Psoas muscle (tissue), 8 donors: ENCODE data around the gene FRS2. TPM values are rescaled to one million over a fixed set of nuclear protein-coding genes. Genes with fewer than 3 reads are reported as not detected.

Experiments used
- ATAC-seq, 4 donors: fragments of 200-7000 bp; cut with Tn5 transposase; one replicate each; pipeline ENCODE4 v1.9.1; 2020; ENCODE audit warnings: moderate library complexity in 3 of 4, mild to moderate bottlenecking in 2 of 4
- DNase-seq, 2 donors: peaks; one replicate each; pipeline ENCODE4 v3.0.0-alpha.2; 2020
- H3K27ac ChIP-seq: fragments of 200-600 bp; one replicate; pipeline ENCODE4 v1.8.0; 2022
- H3K27me3 ChIP-seq, 3 donors: fragments of 200-600 bp in 1 of 3; one replicate each; pipeline versions ENCODE4 v1.6.1 to v1.8.0; 2013 to 2022; ENCODE audit warnings: low read length in 2 of 3, mild to moderate bottlenecking in 2 of 3, moderate library complexity in 1 of 3; ENCODE audit not compliant: insufficient read depth in 3 of 3
- H3K36me3 ChIP-seq, 2 donors: fragments of 200-600 bp in 1 of 2; one replicate each; pipeline versions ENCODE4 v1.6.1 to v1.8.0; 2013 to 2022; ENCODE audit warnings: low read depth in 1 of 2, mild to moderate bottlenecking in 1 of 2, moderate library complexity in 1 of 2; ENCODE audit not compliant: insufficient read depth in 1 of 2
- H3K4me1 ChIP-seq: fragments of 200-600 bp; one replicate; pipeline ENCODE4 v1.8.0; 2022
- H3K4me3 ChIP-seq: fragments of 200-600 bp; one replicate; pipeline ENCODE4 v1.8.0; 2022; ENCODE audit warnings: mild to moderate bottlenecking
- H3K9me3 ChIP-seq: fragments of 200-600 bp; one replicate; pipeline ENCODE4 v1.8.0; 2022
- CTCF ChIP-seq: fragments of 200-600 bp; IDR thresholded peaks from one replicate; pipeline ENCODE4 v1.8.0; 2022; ENCODE audit warnings: antibody characterized with exemption
- WGBS, 3 donors: extraction: QIAGEN DNeasy Blood & Tissue Kit; methylation state at CpG; one replicate each; pipeline versions ENCODE4 v1.1.6 to v1.1.7; 2013; 5-methylcytosine and 5-hydroxymethylcytosine counted together
- intact Hi-C, 2 donors: fragments of 100-400 bp; cut with DNase I; formaldehyde crosslinking; loops; one replicate each; pipeline versions ENCODE4 v1.11.0 to v1.14.2; 2022
- polyA plus RNA-seq, 3 donors: library from polyadenylated mRNA; stranded (reverse); fragments of 200-250 nt; gene quantifications; one replicate each; pipeline ENCODE4 v1.2.3, GENCODE V29; 2013
- total RNA-seq, 4 donors: library from RNA; stranded (reverse); fragmentation: NEBNext Ultra II Directional in 2 of 4; extraction: Animal tissue kit (Norgen Biotek cat#: 25700) in 2 of 4; gene quantifications; one replicate each; pipeline versions ENCODE4 v1.2.1 to v1.2.4, GENCODE V29; 2021 to 2023
- donor health status: healthy with polysubstance abuse.
- donor health status: DM: no; HTN: no; CAD: no; lungs with moderate emphysema.
- donor health status: Bipolar disorder and iron deficiency.
- donor health status: healthy.
- donor health status: DM: yes; HTN: yes; CAD: no.
- donor health status: DM: no; HTN: no; CAD: no.
- donor health status: DM: no; HTN: no; CAD: no.
- donor health status: DM: yes; HTN: yes; CAD: no.

FRS2 gene
- total and polyA plus RNA-seq, 7 donors, result 3.6 to 18.9 (median 13.1) TPM

- H3K4me1 ChIP-seq, result peaks cover 20% of the 10 kb centered on the region
- no peak for DNase-seq
- 42 to 67% (median 56%) methylated on average over 1 of the region's 1 CpG for WGBS, 3 donors
- H3K36me3 ChIP-seq, result no peaks in the 10 kb centered on the region
- H3K9me3 ChIP-seq, result no peaks in the 10 kb centered on the region
- ATAC-seq, result no peak
- no peak overlapping the region for H3K27ac ChIP-seq
- intact Hi-C loops, result no loop called here
- TF ChIP-seq CTCF, result no peak
- no peak overlapping the region for H3K4me3 ChIP-seq
- no peaks in the 10 kb centered on the region for H3K27me3 ChIP-seq
Observed at GRCh38 chr12:69500631-69501030, 30.4 kb downstream of the FRS2 start.

GRCh38 chr12:69501154-69501895, 31.1 kb downstream of the FRS2 start:
- H3K4me3 ChIP-seq, result no peak overlapping the region
- H3K27me3 ChIP-seq, result no peaks in the 10 kb centered on the region
- intact Hi-C loops, result no loop called here
- peak; percentile 37 to 90 (median 79) for ATAC-seq
- DNase-seq, result no peak
- peaks cover 27% of the 10 kb centered on the region for H3K4me1 ChIP-seq
- 27 to 53% (median 36%) methylated on average over 5 of the region's 5 CpGs for WGBS, 3 donors
- no peaks in the 10 kb centered on the region for H3K36me3 ChIP-seq
- peak overlapping the region; percentile 19 for H3K27ac ChIP-seq
- no peaks in the 10 kb centered on the region for H3K9me3 ChIP-seq
- TF ChIP-seq CTCF, result no peak

- intact Hi-C loops, result no loop called here
- Histone ChIP-seq H3K4me3 (no peak overlapping the region), H3K36me3 (no peaks in the 10 kb centered on the region), H3K27me3 (no peaks in the 10 kb centered on the region), H3K4me1 (peaks cover 34% of the 10 kb centered on the region), H3K9me3 (no peaks in the 10 kb centered on the region), H3K27ac (no peak overlapping the region)
- WGBS, 3 donors, result 59 to 81% (median 70%) methylated on average over 8 of the region's 8 CpGs
- peak; percentile 49 to 82 (median 52) for ATAC-seq
- no peak for DNase-seq
- no peak for TF ChIP-seq CTCF
Observed at GRCh38 chr12:69502345-69503081, 32.3 kb downstream of the FRS2 start.

- Histone ChIP-seq H3K36me3 (no peaks in the 10 kb centered on the region), H3K9me3 (no peaks in the 10 kb centered on the region), H3K27ac (no peak overlapping the region), H3K27me3 (no peaks in the 10 kb centered on the region), H3K4me3 (no peak overlapping the region), H3K4me1 (peaks cover 43% of the 10 kb centered on the region)
- no peak for DNase-seq
- no peak for TF ChIP-seq CTCF
- 90 to 100% (median 92%) methylated on average over 1 of the region's 1 CpG for WGBS, 3 donors
- intact Hi-C loops, result no loop called here
- ATAC-seq, result no peak
Observed at GRCh38 chr12:69508091-69508490, 37.9 kb downstream of the FRS2 start.
